Upper lobe of left lung (tissue), 4 donors: Measurements from ENCODE around the gene MYL12B.

Experiments
- CTCF ChIP-seq, 6 experiments: fragments of 450-650 bp in 4 of 6; fragments of 200-600 bp in 2 of 6; sonication (generic) in 2 of 6; IDR thresholded peaks; one replicate each; pipeline ENCODE4 v1.5.1; 2016 to 2019; ENCODE audit warnings: antibody characterized with exemption in 6 of 6
- POLR2A ChIP-seq, 4 donors: fragments of 450-650 bp; IDR thresholded peaks; one replicate each; pipeline ENCODE4 v1.5.1; 2016 to 2017; ENCODE audit warnings: antibody characterized with exemption in 4 of 4, mild to moderate bottlenecking in 2 of 4

DNA sequence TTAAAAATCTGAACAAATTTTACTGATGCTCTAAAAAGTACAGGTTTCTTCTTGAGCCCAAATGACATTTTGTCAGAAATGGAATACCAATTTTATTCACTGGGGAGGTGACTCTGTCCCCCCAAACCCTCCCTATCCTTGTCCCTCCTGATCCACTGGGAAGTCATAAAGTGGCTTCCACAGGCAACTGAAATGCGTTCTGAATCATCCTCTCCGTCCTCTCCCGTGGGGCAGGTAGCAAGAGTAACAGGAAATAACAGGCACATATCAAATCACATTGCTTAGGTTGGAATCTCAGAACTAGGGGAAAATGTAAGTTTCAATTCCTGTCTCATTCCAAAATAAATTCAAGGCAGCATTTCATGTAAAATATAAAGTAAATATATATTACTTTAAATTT lies 44.5 kb downstream of the MYL12B start:
- TF ChIP-seq POLR2A (IDR thresholded peaks at IDR 0.05) (no peak), CTCF (IDR thresholded peaks at IDR 0.05) (no peak)
